ENCODE results near the gene TNIP1.

GRCh38 chr5:151100681-151101080, 19.8 kb upstream of the TNIP1 start:
- TF ChIP-seq CTCF (IDR thresholded peaks at IDR 0.05) = no peak
- no peak for TF ChIP-seq EP300 (IDR thresholded peaks at IDR 0.05)
